Fibroblast of peridontal ligament (primary cell): ENCODE results near the gene AKT2.

ENCODE experiments used
- DNase-seq: peaks from one replicate; pipeline ENCODE4 v3.0.0-alpha.2; 2010; ENCODE audit errors: extremely low read depth

The AKT2 gene

GRCh38 chr19:40235238-40236025 lies 49.7 kb downstream of the AKT2 start:
- DNase-seq, result no peak

- no peak for DNase-seq
These were observed 50.5 kb downstream of the AKT2 start for GRCh38 chr19:40234429-40235237.

GRCh38 chr19:40233811-40234389 lies 51.2 kb downstream of the AKT2 start:
- DNase-seq, result no peak

- DNase-seq, result no peak
These were observed 52.0 kb downstream of the AKT2 start for GRCh38 chr19:40232949-40233810.

- no peak for DNase-seq
These were observed 52.7 kb downstream of the AKT2 start for GRCh38 chr19:40232479-40232878.

GRCh38 chr19:40231544-40232424 lies 53.4 kb downstream of the AKT2 start:
- no peak for DNase-seq

GRCh38 chr19:40231057-40231456 lies 54.1 kb downstream of the AKT2 start:
- no peak for DNase-seq

GRCh38 chr19:40229926-40230417 lies 55.2 kb downstream of the AKT2 start:
- no peak for DNase-seq

GRCh38 chr19:40229484-40229883 lies 55.7 kb downstream of the AKT2 start:
- peak; percentile 10 for DNase-seq

GRCh38 chr19:40228863-40229262 lies 56.3 kb downstream of the AKT2 start:
- DNase-seq, result no peak

- DNase-seq, result no peak
These were observed 56.8 kb downstream of the AKT2 start for GRCh38 chr19:40228346-40228745.

GRCh38 chr19:40225440-40226305 lies 59.5 kb downstream of the AKT2 start:
- DNase-seq, result peak; percentile 37

GRCh38 chr19:40224342-40225150 lies 60.6 kb downstream of the AKT2 start:
- DNase-seq, result no peak

- no peak for DNase-seq
These were observed 61.9 kb downstream of the AKT2 start for GRCh38 chr19:40223135-40223822.

- DNase-seq, result peak; percentile 96
These were observed 63.1 kb downstream of the AKT2 start for GRCh38 chr19:40221858-40222619.

GRCh38 chr19:40220674-40221073 lies 64.5 kb downstream of the AKT2 start:
- no peak for DNase-seq

- DNase-seq, result peak; percentile 32
These were observed 65.3 kb downstream of the AKT2 start for GRCh38 chr19:40219721-40220276.
